DOHH2 (cell line): ENCODE data around the gene C1orf105.

Experiments
- EZH2phosphoT487 ChIP-seq: fragments of 200-600 bp; sonication (generic); IDR thresholded peaks from 2 replicates; pipeline ENCODE4 v1.6.1; 2017; ENCODE audit warnings: borderline replicate concordance, mild to moderate bottlenecking, antibody characterized with exemption, low read length, moderate library complexity, mixed read lengths
- TF ChIP-seq, protein P1 (sequence below): fragments of 200-600 bp; sonication (generic); IDR thresholded peaks from one replicate; pipeline ENCODE4 v1.5.1; 2014; ENCODE audit warnings: antibody characterized with exemption, mild to moderate bottlenecking, low read depth, low read length; ENCODE audit not compliant: poor library complexity, severe bottlenecking

DNA sequence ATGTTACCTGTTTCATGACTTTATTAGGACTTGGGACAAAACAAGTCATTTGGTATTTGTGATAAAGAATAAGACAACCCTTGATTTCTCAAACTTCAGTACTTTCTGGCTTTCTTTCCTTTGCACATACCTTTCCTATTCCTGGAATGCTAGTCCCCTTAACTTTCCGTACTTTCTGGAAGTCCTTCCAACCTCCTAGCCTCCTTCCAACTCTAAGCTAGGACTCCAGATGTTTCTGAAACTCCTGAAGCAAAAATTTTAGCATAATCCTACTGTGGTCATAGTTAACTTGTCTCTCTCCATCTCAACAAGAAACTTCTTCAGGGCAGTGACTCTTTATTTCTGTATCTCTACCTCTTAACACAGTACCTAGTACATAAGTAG lies 19.8 kb upstream of the C1orf105 start:
- TF ChIP-seq, protein P1, sequence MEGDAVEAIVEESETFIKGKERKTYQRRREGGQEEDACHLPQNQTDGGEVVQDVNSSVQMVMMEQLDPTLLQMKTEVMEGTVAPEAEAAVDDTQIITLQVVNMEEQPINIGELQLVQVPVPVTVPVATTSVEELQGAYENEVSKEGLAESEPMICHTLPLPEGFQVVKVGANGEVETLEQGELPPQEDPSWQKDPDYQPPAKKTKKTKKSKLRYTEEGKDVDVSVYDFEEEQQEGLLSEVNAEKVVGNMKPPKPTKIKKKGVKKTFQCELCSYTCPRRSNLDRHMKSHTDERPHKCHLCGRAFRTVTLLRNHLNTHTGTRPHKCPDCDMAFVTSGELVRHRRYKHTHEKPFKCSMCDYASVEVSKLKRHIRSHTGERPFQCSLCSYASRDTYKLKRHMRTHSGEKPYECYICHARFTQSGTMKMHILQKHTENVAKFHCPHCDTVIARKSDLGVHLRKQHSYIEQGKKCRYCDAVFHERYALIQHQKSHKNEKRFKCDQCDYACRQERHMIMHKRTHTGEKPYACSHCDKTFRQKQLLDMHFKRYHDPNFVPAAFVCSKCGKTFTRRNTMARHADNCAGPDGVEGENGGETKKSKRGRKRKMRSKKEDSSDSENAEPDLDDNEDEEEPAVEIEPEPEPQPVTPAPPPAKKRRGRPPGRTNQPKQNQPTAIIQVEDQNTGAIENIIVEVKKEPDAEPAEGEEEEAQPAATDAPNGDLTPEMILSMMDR: no peak
- no peak for TF ChIP-seq EZH2phosphoT487
